HepG2 (cell line): ENCODE measurements around the gene NDRG3. TPM values are rescaled to one million over a fixed set of nuclear protein-coding genes. Genes with fewer than 3 reads are reported as not detected.

Experiments used
- DMTF1 ChIP-seq: sonication (generic); formaldehyde crosslinking; IDR thresholded peaks from 2 replicates; pipeline ENCODE4 v1.4.0; 2020; ENCODE audit warnings: mild to moderate bottlenecking, missing genetic modification reagents
- HDAC2 ChIP-seq: sonication (generic); formaldehyde crosslinking; IDR thresholded peaks from 2 replicates; pipeline ENCODE4 v1.4.0; 2020; ENCODE audit warnings: missing genetic modification reagents
- HHEX ChIP-seq: IDR thresholded peaks from 2 replicates; pipeline ENCODE4 v1.6.1; 2016; ENCODE audit warnings: control low read depth
- KDM4B ChIP-seq: sonication (generic); formaldehyde crosslinking; IDR thresholded peaks from 2 replicates; pipeline ENCODE4 v1.4.0; 2020; ENCODE audit warnings: missing genetic modification reagents
- KLF12 ChIP-seq: sonication (generic); formaldehyde crosslinking; IDR thresholded peaks from 2 replicates; pipeline ENCODE4 v1.4.0; 2020; ENCODE audit warnings: missing genetic modification reagents, borderline replicate concordance
- MIXL1 ChIP-seq: IDR thresholded peaks from 2 replicates; pipeline ENCODE4 v1.6.1; 2016
- SMARCE1 ChIP-seq: fragments of 450-650 bp; IDR thresholded peaks from 2 replicates; pipeline ENCODE4 v1.6.1; 2017; ENCODE audit warnings: borderline replicate concordance
- ZKSCAN8 ChIP-seq: IDR thresholded peaks from 2 replicates; pipeline ENCODE4 v1.6.1; 2016; ENCODE audit warnings: borderline replicate concordance, missing genetic modification reagents, missing compliant biosample characterization
- ZNF33A ChIP-seq: sonication (generic); formaldehyde crosslinking; IDR thresholded peaks from 2 replicates; pipeline ENCODE4 v1.5.1; 2020; ENCODE audit warnings: missing genetic modification reagents, mild to moderate bottlenecking, moderate library complexity, borderline replicate concordance
- ZNF501 ChIP-seq: sonication (generic); formaldehyde crosslinking; IDR thresholded peaks from 2 replicates; pipeline ENCODE4 v1.5.1; 2020; ENCODE audit warnings: mild to moderate bottlenecking, moderate library complexity, missing genetic modification reagents
- ZNF563 ChIP-seq: sonication (generic); formaldehyde crosslinking; IDR thresholded peaks from 2 replicates; pipeline ENCODE4 v1.8.0; 2022; ENCODE audit warnings: mild to moderate bottlenecking, moderate library complexity, missing genetic modification reagents
- ZNF792 ChIP-seq: IDR thresholded peaks from 2 replicates; pipeline ENCODE4 v1.6.1; 2016
- polyA plus RNA-seq, 8 experiments: library from polyadenylated mRNA; depleted of rRNA in 3 of 8; stranded (reverse) in 7 of 8; unstranded in 1 of 8; fragments of >200 nt; fragmentation: Illumina TruSeq in 4 of 8; extraction: Trizol in 4 of 8; gene quantifications; 2 replicates each; pipeline versions ENCODE4 v1.2.1 to v1.2.3, GENCODE V29; 2011 to 2016; ENCODE audit warnings: low read depth in 4 of 8, missing spikeins in 1 of 8, mixed read lengths in 1 of 8; ENCODE audit not compliant: insufficient read depth in 1 of 8
- total RNA-seq, 5 experiments: library from RNA; depleted of rRNA; stranded (reverse); fragments of >200 nt; fragmentation: Illumina TruSeq; extraction: Trizol; gene quantifications; 2 replicates each; pipeline ENCODE4 v1.2.3, GENCODE V29; 2016; ENCODE audit warnings: low read depth in 1 of 5
- TF ChIP-seq, protein P1 (sequence below): sonication (generic); formaldehyde crosslinking; IDR thresholded peaks from 2 replicates; pipeline ENCODE4 v1.8.1; 2023; ENCODE audit warnings: mild to moderate bottlenecking, inconsistent platforms, moderate library complexity, missing genetic modification reagents, borderline replicate concordance
- TF ChIP-seq, protein P2 (sequence below): IDR thresholded peaks from 2 replicates; pipeline ENCODE4 v1.4.0; 2020; ENCODE audit warnings: mild to moderate bottlenecking, missing genetic modification reagents
- TF ChIP-seq, protein P3 (sequence below): sonication (generic); formaldehyde crosslinking; conservative IDR thresholded peaks from 2 replicates; pipeline ENCODE4 v1.8.0; 2022; ENCODE audit warnings: missing genetic modification reagents
- TF ChIP-seq, protein P4 (sequence below): sonication (generic); formaldehyde crosslinking; IDR thresholded peaks from 2 replicates; pipeline ENCODE4 v1.4.0; 2020; ENCODE audit warnings: low read depth, missing genetic modification reagents

NDRG3 gene
- total and polyA plus RNA-seq, 2 of the 13 experiments (the other 11 are each of a cell fraction or from before 2014, with no cell fraction given), result 36.0 to 40.5 TPM

DNA sequence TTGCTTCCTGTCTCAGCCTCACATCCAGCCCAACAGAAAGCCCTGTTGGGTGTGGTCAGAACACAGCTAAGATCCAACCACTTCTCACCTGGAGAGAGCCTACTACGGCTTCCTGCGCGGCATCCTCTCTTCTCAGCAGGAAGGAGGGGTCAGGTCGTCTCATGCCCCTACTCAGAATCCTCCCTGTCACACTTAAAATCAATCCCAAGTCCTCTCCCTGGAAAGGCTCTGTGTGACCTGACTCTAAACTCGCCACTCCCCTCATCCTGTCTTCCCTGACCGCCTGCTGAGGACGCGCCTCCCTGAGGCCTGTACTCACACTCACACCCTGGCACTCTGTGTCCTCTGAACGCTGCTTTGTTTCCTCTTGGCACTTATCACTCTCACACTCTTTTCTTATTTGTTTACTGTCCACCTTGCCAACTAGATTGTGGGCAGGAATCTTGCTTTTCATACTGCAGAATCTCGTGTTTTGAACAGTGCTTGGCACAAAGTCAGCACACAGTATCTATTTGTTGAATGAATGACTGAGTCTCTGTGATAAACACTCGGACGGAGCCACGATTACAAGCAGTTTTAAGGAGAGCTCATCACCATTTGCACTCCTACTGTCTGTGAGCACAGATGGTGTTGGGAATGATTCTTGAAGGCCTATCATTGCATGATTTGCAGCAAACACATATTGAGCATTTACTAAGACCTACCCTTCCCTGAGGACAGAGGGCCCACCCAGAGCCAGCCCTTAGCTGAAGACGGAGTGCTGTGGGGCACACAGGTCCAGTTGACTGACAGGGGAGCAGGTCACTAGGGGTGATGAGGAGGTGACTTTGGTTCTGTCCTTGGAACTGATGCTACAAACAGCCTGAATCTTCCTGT, 121.6 kb downstream of the NDRG3 start (continued):
- TF ChIP-seq DMTF1 (no peak), HDAC2 (CRISPR knock-in tag) (peak; percentile 66; the same call in 1 of the 2 replicates), ZKSCAN8 (CRISPR knock-in tag) (no peak), HHEX (CRISPR knock-in tag) (no peak), SMARCE1 (no peak), MIXL1 (CRISPR knock-in tag) (0 out of 2 replicates have a peak, but pooled peaks have one; percentile 9), KLF12 (CRISPR knock-in tag) (no peak), ZNF792 (CRISPR knock-in tag) (no peak), ZNF501 (peak; percentile 54), ZNF563 (CRISPR knock-in tag) (no peak), ZNF33A (CRISPR knock-in tag) (no peak), KDM4B (no peak)
- TF ChIP-seq, protein P1, sequence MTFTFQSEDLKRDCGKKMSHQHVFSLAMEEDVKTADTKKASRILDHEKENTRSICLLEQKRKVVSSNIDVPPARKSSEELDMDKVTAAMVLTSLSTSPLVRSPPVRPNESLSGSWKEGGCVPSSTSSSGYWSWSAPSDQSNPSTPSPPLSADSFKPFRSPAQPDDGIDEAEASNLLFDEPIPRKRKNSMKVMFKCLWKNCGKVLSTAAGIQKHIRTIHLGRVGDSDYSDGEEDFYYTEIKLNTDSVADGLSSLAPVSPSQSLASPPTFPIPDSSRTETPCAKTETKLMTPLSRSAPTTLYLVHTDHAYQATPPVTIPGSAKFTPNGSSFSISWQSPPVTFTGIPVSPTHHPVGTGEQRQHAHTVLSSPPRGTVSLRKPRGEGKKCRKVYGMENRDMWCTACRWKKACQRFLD (CRISPR knock-in tag), result no peak
- TF ChIP-seq, protein P2, sequence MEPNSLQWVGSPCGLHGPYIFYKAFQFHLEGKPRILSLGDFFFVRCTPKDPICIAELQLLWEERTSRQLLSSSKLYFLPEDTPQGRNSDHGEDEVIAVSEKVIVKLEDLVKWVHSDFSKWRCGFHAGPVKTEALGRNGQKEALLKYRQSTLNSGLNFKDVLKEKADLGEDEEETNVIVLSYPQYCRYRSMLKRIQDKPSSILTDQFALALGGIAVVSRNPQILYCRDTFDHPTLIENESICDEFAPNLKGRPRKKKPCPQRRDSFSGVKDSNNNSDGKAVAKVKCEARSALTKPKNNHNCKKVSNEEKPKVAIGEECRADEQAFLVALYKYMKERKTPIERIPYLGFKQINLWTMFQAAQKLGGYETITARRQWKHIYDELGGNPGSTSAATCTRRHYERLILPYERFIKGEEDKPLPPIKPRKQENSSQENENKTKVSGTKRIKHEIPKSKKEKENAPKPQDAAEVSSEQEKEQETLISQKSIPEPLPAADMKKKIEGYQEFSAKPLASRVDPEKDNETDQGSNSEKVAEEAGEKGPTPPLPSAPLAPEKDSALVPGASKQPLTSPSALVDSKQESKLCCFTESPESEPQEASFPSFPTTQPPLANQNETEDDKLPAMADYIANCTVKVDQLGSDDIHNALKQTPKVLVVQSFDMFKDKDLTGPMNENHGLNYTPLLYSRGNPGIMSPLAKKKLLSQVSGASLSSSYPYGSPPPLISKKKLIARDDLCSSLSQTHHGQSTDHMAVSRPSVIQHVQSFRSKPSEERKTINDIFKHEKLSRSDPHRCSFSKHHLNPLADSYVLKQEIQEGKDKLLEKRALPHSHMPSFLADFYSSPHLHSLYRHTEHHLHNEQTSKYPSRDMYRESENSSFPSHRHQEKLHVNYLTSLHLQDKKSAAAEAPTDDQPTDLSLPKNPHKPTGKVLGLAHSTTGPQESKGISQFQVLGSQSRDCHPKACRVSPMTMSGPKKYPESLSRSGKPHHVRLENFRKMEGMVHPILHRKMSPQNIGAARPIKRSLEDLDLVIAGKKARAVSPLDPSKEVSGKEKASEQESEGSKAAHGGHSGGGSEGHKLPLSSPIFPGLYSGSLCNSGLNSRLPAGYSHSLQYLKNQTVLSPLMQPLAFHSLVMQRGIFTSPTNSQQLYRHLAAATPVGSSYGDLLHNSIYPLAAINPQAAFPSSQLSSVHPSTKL (CRISPR knock-in tag), result no peak; the same call in 1 of the 2 replicates
- TF ChIP-seq, protein P3, sequence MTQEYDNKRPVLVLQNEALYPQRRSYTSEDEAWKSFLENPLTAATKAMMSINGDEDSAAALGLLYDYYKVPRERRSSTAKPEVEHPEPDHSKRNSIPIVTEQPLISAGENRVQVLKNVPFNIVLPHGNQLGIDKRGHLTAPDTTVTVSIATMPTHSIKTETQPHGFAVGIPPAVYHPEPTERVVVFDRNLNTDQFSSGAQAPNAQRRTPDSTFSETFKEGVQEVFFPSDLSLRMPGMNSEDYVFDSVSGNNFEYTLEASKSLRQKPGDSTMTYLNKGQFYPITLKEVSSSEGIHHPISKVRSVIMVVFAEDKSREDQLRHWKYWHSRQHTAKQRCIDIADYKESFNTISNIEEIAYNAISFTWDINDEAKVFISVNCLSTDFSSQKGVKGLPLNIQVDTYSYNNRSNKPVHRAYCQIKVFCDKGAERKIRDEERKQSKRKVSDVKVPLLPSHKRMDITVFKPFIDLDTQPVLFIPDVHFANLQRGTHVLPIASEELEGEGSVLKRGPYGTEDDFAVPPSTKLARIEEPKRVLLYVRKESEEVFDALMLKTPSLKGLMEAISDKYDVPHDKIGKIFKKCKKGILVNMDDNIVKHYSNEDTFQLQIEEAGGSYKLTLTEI (CRISPR knock-in tag), result no peak
- TF ChIP-seq, protein P4, sequence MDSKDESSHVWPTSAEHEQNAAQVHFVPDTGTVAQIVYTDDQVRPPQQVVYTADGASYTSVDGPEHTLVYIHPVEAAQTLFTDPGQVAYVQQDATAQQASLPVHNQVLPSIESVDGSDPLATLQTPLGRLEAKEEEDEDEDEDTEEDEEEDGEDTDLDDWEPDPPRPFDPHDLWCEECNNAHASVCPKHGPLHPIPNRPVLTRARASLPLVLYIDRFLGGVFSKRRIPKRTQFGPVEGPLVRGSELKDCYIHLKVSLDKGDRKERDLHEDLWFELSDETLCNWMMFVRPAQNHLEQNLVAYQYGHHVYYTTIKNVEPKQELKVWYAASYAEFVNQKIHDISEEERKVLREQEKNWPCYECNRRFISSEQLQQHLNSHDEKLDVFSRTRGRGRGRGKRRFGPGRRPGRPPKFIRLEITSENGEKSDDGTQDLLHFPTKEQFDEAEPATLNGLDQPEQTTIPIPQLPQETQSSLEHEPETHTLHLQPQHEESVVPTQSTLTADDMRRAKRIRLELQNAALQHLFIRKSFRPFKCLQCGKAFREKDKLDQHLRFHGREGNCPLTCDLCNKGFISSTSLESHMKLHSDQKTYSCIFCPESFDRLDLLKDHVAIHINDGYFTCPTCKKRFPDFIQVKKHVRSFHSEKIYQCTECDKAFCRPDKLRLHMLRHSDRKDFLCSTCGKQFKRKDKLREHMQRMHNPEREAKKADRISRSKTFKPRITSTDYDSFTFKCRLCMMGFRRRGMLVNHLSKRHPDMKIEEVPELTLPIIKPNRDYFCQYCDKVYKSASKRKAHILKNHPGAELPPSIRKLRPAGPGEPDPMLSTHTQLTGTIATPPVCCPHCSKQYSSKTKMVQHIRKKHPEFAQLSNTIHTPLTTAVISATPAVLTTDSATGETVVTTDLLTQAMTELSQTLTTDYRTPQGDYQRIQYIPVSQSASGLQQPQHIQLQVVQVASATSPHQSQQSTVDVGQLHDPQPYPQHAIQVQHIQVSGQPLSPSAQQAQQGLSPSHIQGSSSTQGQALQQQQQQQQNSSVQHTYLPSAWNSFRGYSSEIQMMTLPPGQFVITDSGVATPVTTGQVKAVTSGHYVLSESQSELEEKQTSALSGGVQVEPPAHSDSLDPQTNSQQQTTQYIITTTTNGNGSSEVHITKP (CRISPR knock-in tag), result no peak
